Measurements from ENCODE around the gene GLCCI1. TPM values are rescaled to one million over a fixed set of nuclear protein-coding genes. Genes with fewer than 3 reads are reported as not detected.

GLCCI1 gene
- total RNA-seq, 2 donors from 2014 or later, result 44.3 to 55.8 TPM

GRCh38 chr7:7996568-7996967 is 28.0 kb downstream of the GLCCI1 start:
- H3K4me1 ChIP-seq (ENCODE audit: control insufficient read depth, insufficient read depth, low read length), result no peaks in the 10 kb centered on the region
- H3K9ac ChIP-seq (ENCODE audit: extremely low read depth, low read length, poor library complexity, severe bottlenecking), result no peak overlapping the region
- peaks cover 24% of the 10 kb centered on the region for H3K9me3 ChIP-seq (ENCODE audit: control insufficient read depth, low read length)
- no peaks in the 10 kb centered on the region for H3K36me3 ChIP-seq (ENCODE audit: control insufficient read depth, insufficient read depth, low read length)
- Mint-ChIP-seq H3K36me3 (ENCODE audit: low read depth) (peaks cover 34% of the 10 kb centered on the region), H3K9me3 (peaks cover 37% of the 10 kb centered on the region), H3K27me3 (ENCODE audit: insufficient read depth) (no peaks in the 10 kb centered on the region), H3K4me3 (no peak overlapping the region), H3K27ac (peak overlapping the region; percentile 3), H3K4me1 (peaks cover 6% of the 10 kb centered on the region)
- no peak for DNase-seq
- no peak overlapping the region for H3K27ac ChIP-seq (ENCODE audit: low read depth, low read length)
- H3K4me3 ChIP-seq (ENCODE audit: low read length), result no peak overlapping the region
- H3K27me3 ChIP-seq (ENCODE audit: control insufficient read depth, insufficient read depth, low read length, poor library complexity, severe bottlenecking), result no peaks in the 10 kb centered on the region
- TF ChIP-seq CTCF (conservative IDR thresholded peaks at IDR 0.05), result no peak

GRCh38 chr7:8000315-8000941 is 31.8 kb downstream of the GLCCI1 start:
- Mint-ChIP-seq H3K4me1 (peaks cover 15% of the 10 kb centered on the region), H3K9me3 (peaks cover 18% of the 10 kb centered on the region), H3K36me3 (ENCODE audit: low read depth) (peaks cover 31% of the 10 kb centered on the region), H3K27ac (no peak overlapping the region), H3K27me3 (ENCODE audit: insufficient read depth) (no peaks in the 10 kb centered on the region), H3K4me3 (no peak overlapping the region)
- H3K9ac ChIP-seq (ENCODE audit: extremely low read depth, low read length, poor library complexity, severe bottlenecking), result no peak overlapping the region
- H3K9me3 ChIP-seq (ENCODE audit: control insufficient read depth, low read length), result peaks cover 8% of the 10 kb centered on the region
- DNase-seq, result no peak
- no peaks in the 10 kb centered on the region for H3K27me3 ChIP-seq (ENCODE audit: control insufficient read depth, insufficient read depth, low read length, poor library complexity, severe bottlenecking)
- no peak overlapping the region for H3K4me3 ChIP-seq (ENCODE audit: low read length)
- H3K27ac ChIP-seq (ENCODE audit: low read depth, low read length), result no peak overlapping the region
- H3K36me3 ChIP-seq (ENCODE audit: control insufficient read depth, insufficient read depth, low read length), result peaks cover 15% of the 10 kb centered on the region
- no CpG with 5 or more reads among the region's 1 CpG for WGBS, 2 experiments (ENCODE audit: insufficient coverage in 1 of 2, insufficient read length in 1 of 2)
- H3K4me1 ChIP-seq (ENCODE audit: control insufficient read depth, insufficient read depth, low read length), result no peaks in the 10 kb centered on the region
- TF ChIP-seq CTCF (conservative IDR thresholded peaks at IDR 0.05), result no peak

- H3K27me3 Mint-ChIP-seq (ENCODE audit: insufficient read depth), result no peaks in the 10 kb centered on the region
- Histone ChIP-seq H3K27ac (ENCODE audit: low read depth, low read length) (no peak overlapping the region), H3K4me1 (ENCODE audit: control insufficient read depth, insufficient read depth, low read length) (no peaks in the 10 kb centered on the region), H3K36me3 (ENCODE audit: control insufficient read depth, insufficient read depth, low read length) (peaks cover 36% of the 10 kb centered on the region), H3K9ac (ENCODE audit: extremely low read depth, low read length, poor library complexity, severe bottlenecking) (no peak overlapping the region), H3K9me3 (ENCODE audit: control insufficient read depth, low read length) (peaks cover 8% of the 10 kb centered on the region), H3K4me3 (ENCODE audit: low read length) (no peak overlapping the region), H3K27me3 (ENCODE audit: control insufficient read depth, insufficient read depth, low read length, poor library complexity, severe bottlenecking) (no peaks in the 10 kb centered on the region)
- 46 to 100% methylated on average over 1 to 2 of the region's 3 CpGs for WGBS, 2 experiments (ENCODE audit: insufficient coverage in 1 of 2, insufficient read length in 1 of 2)
- peaks cover 17% of the 10 kb centered on the region for H3K9me3 Mint-ChIP-seq
- no peak for DNase-seq
- no peak overlapping the region for H3K4me3 Mint-ChIP-seq
- H3K36me3 Mint-ChIP-seq (ENCODE audit: low read depth), result peaks cover 47% of the 10 kb centered on the region
- peaks cover 9% of the 10 kb centered on the region for H3K4me1 Mint-ChIP-seq
- no peak overlapping the region for H3K27ac Mint-ChIP-seq
- no peak for TF ChIP-seq CTCF (conservative IDR thresholded peaks at IDR 0.05)
These were observed 34.5 kb downstream of the GLCCI1 start for GRCh38 chr7:8003077-8003476.

Data from endodermal cell (in vitro differentiated cells).